Measurements from ENCODE around the gene HMGN1.

Gene HMGN1

DNA sequence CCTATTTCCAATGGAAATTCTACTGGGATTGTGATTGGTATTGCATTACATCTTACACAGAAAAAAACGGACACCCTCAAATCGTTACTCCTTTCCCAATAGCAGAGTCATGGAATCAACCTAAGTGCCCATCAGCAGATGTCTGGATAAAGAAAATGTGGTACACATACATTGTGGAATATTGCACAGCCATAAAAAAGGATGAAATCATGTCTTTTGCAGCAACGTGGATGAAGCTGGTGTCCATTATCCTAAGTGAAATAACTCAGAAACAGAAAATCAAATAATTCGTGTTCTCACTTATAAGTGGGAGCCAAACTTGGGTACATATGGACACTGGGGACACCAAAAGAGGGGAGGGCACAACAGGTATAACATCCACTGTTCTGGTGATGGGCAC is 14.3 kb downstream of the HMGN1 start:
- DNase-seq: no peak

DNA sequence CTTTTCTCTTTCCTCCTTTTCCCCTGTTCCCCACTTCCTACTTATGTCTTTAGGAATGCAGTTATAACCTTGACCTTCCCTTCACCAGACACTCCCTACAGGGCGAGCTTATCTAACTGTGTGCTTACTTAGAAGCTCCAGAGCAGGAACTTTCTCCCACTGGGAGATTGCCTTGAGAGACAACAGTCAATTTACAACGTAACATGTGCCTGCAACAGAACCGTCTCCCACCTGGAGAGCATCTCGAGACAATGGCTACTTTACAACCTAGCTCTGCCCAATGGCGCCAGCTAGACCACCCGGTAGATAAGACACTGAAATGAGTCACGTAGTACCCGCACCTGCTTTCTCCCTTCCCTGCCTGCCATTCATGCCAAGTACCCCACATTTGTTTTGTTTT is 16.7 kb downstream of the HMGN1 start:
- DNase-seq: no peak

DNA sequence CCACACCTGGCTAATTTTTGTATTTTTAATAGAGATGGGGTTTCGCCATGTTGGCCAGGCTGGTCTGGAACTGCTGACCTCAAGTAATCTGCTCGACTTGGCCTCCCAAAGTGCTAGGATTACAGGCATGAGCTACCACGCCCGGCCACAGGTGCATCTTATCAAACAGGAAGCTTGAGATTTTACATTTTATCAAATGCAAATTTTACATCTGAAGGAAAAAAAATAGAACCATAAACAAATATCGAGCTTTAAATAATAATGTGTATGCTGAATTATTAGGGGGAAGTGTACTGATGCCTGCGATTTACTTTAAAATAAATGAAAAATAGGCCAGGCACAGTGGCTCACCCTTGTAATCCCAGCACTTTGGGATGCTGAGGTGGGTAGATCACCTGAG is 18.9 kb downstream of the HMGN1 start:
- DNase-seq: no peak

DNA sequence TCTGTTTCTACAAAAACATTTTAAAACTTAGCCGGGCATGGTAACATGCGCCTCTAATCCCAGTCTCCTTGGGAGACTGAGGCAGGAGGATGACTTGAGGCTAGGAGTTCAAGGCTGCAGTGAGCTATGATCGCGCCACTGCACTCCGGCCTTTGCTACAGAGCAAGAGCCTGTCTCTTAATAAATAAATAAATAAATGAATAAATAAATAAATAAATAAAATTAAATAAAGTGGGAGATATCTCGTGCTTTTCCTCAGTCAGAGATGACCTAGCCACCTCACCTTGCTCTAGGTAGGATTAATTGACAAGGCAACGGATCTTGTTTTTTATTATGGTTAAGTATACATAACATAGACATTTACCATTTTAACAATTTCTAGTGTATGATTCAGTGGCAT is 21.2 kb downstream of the HMGN1 start:
- no peak for DNase-seq

DNA sequence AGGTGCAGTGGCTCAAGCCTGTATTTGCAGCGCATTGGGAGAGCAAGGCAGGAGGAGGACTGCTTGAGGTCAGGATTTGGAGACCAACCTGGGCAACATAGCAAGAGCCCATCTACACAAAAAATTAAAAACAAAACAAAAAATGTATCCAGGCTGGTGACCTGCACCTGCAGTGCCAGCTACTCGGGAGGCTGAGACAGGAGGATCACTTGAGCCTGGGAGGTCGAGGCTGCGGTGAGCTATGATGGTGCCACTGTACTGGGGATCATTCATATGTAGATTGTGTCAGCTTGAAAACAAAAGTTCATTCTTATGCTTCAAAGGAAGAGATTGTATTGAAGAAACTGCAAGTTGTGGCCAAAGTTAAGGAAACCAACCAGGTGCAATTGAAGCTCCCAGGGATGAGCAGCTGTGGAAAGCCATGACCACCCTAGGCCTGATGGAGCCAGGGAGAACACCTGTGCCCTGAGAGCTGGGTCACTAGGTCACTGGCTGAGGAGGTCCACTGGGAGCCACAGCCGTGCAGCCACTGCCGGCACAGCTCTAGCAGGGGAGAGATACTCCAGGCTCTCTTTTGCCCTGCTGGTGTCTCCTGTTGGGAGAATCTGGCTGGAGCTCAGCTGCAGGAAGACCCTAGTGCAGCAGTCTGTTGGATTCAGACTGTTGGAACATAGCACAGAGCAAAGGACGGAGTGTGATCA is 22.1 kb downstream of the HMGN1 start:
- DNase-seq: no peak

DNA sequence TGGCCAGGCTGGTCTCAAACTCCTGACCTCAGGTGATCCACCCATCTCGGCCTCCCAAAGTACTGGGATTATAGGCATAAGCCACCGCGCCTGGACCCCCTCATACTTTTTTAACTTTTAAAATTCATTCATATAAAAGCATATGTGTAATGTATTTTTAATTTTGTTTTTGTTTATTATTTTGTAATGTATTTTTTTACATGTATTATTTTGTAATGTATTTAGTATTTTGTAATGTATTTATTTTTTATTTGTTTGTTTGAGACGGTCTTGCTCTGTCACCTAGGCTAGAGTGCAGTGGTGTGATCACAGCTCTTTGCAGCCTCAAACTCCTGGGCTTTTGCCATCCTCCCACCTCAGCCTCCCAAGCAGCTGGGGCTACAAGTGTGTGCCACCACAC is 23.4 kb downstream of the HMGN1 start:
- no peak for DNase-seq

DNA sequence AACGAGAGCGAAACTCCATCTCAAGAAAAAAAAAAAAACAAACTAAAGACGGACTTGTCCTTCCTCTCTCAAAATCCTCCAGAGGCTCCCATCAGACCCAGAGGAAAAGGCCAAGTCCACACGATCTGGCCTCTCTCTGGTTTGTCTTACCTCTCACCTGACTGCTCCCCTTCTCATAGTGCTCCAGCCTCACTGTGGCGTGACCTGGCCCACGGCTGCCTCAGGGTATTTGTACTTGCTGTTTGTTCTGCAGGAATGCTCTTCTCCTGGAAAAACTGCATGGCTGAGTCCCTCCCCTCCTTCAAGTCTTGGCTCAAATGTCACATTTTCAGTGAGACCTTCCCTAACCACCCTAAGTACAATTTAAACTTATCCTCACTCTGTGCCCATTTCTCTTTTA is 27.5 kb downstream of the HMGN1 start:
- no peak for DNase-seq

DNA sequence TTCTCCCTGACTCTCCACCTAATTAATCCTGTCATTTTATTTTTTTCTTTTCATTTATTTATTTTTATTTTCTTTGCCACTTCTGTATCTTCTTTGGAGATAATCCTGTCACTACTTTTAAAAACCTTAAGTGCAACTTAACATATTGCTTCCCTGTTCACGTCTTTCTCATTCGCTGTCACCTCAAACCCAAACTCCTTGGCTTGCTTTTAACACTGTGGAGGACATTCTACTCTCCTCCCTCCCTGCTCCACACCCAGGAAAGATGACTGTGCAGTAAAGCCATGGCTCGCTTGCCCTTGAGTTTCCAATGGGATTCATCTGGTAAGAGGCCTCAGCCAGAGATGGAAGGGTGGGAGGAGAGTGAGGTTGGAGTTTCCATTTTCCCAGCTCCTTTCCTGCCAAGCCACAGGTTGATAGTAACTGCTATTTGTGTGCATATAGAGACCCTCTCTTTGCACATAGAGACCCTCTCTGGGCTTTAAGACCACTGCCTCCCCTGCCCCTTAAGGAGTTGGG is 29.0 kb downstream of the HMGN1 start:
- DNase-seq: no peak

DNA sequence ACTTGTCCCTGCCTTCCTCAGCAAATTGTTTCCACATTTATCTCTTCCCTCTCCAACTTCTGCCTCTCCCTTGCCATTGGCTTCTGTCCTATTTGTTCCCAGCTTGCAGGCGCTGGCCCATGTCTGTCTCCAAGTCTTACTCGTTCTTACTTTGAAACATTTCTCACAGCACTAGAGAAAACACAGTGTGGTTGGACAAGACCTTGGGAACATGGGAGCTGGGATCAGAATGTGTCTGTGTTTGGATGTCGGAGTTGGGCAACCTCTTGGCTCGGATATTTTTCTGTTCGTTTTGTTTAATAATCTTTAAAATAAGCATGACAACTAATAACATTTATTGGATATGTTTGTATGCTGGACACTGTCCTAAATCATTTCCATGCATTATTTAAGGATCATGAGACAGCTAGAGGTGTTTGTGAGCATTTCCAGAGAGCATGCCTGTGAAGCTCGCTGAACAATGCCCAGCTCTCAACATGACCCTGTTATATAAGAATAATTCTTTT is 29.6 kb downstream of the HMGN1 start:
- no peak for DNase-seq

DNA sequence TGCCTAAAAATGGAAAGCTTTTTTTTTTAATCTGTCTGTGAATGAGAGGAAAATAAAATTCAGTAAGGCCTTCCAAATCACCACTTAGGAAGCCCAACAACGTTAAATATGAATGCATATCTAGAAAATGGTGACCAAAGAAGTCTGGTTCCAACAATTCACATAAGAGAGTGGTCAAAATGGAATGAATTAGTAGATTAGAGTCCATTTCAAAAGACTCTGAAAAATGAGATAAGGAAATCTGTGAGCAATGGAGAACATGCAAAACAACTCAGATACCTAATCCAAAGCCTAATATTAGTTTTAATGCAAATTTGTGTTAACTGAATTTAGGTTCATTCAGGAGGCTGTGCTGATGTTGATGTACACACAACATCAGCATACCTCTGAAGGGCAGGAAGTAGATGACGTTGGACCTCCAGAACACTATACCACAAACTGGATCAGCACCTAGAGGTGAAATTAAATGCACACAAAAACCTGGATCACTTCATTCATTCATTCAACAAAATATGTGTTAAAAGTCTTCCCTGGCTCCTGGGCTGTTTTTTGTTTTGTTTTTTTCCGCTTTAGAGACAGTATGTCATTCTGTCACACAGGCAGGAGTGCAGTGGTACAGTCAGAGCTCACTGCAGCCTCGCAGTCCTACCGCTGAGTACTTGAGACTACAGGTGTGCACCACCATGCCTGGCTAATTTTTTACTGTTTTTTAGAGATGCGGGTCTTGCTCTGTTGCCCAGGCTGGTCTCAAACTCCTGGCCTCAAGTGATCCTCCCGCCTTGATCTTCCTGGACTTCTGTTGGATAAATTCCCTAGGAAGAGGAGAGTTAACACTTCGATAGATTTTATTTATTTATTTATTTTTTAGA is 30.6 kb downstream of the HMGN1 start:
- DNase-seq: no peak

DNA sequence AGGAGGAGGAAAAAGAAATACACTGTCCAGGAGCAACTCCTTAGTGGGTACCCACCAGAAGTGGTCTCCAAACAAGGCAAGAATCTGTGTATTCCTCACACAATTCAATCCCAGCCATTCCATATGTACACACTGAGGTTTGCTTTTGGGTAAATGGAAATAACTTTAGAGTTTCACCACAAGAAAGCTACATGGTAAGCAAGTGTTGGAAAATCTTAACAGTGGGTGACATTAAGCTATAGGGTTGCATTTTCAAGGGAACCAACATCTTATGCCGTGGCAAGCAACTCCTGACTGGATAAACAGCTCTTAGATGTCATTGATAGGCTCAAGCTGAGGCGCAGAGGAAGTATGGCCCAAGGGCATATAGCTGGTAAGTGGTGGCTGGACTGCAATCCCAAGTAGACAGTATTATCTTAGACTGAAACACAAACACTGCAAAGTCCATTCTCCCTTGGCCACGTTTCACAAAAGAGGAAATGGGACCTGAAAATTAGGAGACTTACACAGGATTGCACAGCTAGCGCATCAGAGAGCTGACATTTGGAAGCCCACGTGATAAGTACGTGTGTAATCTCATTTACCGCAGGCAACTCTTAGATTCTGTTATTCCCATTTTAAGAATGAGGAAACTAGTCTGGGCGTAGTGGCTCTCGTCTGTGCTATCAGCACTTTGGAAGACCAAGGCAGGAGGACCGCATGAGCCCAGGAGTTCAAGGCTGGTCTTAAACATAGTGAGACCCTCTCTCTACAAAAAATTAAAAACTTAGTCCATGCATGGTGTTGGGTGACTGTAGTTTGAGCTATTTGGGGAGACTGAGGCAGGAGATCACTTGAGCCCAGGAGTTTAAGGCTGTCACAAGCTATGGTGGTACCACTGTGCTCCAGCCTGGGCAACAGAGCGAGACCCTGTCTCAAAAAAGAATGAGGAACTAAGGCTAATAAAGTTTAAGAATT is 31.5 kb downstream of the HMGN1 start:
- peak in 5 of 56 donors; percentile 3 to 17 (median 7) for DNase-seq

DNA sequence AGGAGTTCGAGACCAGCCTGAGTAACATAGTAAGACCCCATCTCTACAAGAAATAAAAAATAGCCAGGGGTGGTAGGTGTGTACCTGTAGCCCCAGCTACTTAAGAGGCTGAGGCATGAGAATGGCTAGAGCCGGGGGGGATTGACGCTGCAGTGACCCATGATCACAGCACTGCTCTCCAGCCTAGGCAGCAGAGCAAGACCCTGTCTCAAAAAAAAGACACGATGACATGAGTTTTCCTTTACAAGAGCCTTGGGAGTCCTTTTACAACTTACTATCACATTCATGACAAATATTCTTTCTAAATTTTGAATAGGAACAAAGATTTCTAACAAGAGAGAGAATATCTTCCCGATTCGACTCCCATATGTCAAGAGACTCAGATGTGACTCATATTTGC is 32.2 kb downstream of the HMGN1 start:
- DNase-seq: no peak

DNA sequence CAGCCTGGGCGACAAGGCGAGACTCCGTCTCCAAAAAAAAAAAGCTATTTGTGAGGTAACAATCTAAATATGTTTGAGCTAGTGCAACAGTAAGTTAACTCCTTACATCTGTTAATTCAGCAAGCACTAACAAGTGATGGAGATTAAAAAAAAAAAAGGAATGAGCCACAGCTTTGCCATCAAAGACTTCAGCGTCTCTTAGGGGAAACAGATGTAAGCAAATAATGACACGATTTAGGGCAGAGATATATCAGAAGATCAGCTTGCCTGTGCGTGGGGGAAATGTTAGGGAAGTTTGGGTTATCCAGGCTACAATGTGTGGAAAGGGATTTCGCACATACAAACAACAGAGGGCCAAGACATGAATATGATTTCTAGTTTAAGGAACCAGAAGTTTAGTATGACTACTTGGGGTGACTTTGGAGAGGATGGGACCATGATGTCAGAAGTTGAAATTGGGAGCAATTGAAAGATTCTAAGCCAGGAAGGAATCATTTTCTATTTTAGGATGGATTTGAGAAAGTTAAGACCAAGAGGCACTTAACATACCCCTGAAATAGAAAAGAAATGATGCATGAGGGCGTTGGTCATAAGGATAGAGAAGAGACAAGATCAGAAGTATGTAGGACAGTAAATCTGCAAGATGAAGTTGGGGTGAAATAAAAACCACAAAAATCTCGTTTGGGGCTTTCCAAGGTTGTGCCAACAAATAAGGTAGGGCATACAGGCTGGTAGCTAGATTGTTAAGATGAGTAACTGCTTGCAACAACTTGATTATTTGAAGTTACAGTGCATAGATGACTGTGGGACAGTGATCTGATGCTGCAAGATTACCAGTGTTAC is 33.1 kb downstream of the HMGN1 start:
- DNase-seq: no peak

DNA sequence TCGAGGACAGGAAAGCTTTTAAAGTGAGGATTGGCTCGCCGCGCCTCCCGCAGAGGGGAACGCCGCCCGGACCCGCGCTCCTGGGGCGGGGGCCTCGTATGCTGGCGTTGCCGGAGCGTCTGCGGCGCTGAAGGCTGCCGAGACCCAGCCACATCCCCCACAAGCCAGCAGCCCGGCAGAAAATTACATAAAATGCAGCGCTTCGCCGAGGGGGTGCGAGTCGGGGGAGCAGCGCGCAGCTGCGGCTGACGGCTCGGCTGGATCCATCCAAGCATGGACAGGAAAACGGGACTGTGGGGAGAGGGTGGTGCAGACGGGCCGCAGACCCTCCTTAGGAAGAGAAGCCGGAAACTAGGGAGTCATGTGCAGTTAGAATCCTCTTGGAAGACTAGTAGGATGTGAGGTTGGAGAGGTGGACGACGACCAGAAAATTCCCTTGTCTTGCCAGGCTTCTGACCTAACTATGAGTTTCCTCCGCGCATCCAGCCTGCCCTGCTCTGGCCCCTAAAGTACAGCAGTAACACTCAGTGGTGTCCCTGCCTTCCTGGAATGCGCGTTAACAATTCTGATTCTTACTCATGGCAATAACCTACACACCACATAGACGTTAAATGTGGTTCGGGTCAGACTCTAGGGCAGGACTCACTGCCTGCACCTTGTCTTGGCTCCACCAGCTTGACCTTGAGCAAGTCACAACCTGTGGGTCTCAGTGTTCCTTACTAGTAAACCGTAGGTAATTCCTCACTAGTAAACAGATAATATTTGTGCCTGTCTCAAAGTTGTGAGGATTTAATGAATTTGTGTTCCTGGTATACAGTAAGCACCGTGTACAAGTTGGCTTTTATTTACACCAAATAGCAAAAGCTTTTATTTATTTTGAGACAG is 34.5 kb downstream of the HMGN1 start:
- DNase-seq: peak in 46 of 56 donors; percentile 14 to 78 (median 59)

DNA sequence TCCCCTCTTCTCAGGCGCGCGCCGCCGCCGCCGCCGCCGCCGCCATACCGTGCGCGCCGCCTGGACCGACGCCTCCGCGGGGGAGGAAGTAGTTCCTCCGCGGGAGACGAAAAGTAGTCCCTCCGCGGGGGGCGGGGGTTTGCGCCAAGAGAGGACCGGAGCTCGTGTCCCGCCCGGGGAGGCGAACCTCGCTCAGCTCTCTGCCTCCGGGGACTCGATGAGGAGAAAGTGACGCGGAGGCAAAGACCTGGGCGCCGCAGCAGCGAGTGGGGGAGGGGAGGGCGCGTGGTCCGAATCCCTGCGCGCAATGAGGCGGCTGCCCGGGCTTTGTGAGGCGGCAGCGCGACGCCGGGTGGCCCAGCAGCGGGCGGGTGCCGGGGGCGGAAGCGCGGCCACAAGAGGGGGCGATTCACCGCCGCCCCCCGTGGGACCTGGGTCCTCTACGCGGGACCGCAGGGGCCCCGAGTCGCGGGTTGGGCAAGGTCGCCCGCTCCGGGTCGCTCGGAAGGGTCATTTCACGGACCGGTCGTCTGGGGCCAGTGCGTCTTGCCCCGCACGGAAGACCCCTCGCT is 35.2 kb downstream of the HMGN1 start, which contains the start of gene BRWD1:
BRWD1 (minus strand) TSS at position 62 of the 572 bp plus-strand sequence. CDS start 141 bp downstream, outside the sequence.
- peak in 54 of 56 donors; percentile 16 to 95 (median 76) for DNase-seq

DNA sequence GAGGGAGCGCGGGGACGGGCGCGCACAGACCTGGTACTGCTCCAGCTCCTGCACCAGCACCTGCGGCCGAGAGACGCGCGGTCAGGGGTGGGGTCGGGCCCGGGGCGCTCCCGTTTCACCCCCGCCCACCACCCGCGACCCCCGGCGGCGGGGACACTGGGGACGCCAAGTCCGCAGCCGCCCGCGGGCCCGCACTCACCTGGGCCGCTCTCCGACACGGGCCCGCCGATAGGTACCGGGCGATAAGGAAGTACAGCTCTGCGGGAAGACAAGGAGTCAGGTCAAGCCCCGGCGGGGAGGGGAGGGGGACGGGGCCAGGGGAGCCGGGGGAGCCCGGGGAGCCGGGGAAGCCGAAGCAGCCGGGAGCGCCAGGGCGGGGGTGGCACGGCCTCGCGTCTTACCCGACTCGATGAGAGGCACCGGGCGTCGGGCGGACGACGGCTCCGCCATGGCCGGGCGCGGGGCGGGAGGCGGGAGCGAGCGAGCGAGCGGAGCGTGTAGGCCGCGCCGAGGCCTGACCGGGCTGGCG is 35.8 kb downstream of the HMGN1 start:
- peak in 32 of 56 donors; percentile 29 to 85 (median 65) for DNase-seq

DNA sequence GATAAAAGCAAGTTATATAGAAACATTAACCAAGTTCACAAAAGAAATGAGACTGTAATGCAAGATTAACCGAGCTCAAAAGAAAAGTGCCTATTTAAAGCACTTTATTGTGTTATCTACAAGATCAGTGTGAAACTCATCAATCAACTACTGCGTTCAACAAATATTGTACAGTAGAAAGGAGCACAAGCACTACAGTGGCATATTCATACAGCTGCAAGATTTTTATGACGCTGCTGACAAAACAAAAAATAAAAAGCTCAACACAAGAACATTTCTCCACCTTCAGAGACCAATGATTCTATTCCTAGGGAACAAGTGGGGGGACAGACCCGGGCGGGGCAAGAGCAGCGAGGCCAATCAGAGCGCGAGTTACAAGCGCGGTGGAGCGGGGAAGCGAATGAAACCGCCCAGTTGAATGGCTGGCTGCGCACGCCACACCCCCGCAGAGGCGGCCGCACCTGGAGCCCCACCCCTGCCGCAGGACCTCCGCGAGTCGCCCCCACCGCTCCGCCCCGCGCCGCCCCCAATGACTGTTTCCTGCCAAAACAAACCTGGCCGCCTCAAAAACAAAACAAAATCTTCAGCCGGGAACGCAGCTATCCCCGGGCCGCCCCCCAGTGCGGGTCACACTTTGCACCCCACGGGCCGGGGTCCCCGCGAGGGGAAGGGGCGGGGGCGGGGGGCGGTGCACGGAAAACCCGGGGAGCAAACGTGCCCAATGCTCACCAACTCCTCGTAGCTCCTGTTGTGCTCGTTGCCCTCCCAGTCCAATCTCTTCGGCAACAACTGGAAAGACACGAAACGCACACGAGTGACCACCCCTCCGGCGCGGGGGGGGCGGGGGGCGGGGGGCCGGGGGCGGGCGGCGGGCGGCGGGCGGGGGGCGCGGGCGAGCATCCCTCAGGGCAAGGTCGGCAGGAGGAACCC is 36.5 kb downstream of the HMGN1 start:
- peak in 55 of 56 donors; percentile 66 to 97 (median 92) for DNase-seq

Data from nucleus accumbens (tissue), 56 donors.